ENCODE measurements around the gene CHEK1.

- no peak for TF ChIP-seq NR1H2 (CRISPR knock-in tag; IDR thresholded peaks at IDR 0.05)
- TF ChIP-seq CTCF (IDR thresholded peaks at IDR 0.05) = no peak
Observed at GRCh38 chr11:125645871-125646270, 20.9 kb downstream of the CHEK1 start.

Measured in WTC11 (cell line).